Keratinocyte (primary cell): Measurements from ENCODE around the gene HKDC1. TPM values are rescaled to one million over a fixed set of nuclear protein-coding genes. Genes with fewer than 3 reads are reported as not detected.

ENCODE experiments used
- DNase-seq: peaks from one replicate; pipeline ENCODE4 v3.0.0-alpha.2; 2011; ENCODE audit warnings: low read depth, missing footprints, low spot score
- FAIRE-seq: peaks from 2 replicates; lab custom pipeline; 2011; peaks lifted over from hg19 to GRCh38; lab: Jason Lieb, UNC
- H2AFZ ChIP-seq: 2 replicates; pipeline ENCODE4 v1.6.0; 2012; ENCODE audit warnings: low read length, control low read depth, inconsistent platforms; ENCODE audit not compliant: control insufficient read depth
- H3K27ac ChIP-seq: 2 replicates; pipeline ENCODE4 v1.5.1; 2011; ENCODE audit warnings: low read length; ENCODE audit not compliant: control insufficient read depth, insufficient read depth
- H3K27me3 ChIP-seq: 3 replicates; pipeline ENCODE4 v1.6.0; 2011; ENCODE audit warnings: low read length; ENCODE audit not compliant: control insufficient read depth, insufficient read depth; ENCODE audit errors: extremely low read depth
- H3K36me3 ChIP-seq, 2 experiments: 2 replicates in 1 of 2; 3 replicates in 1 of 2; pipeline ENCODE4 v1.5.1; 2011; ENCODE audit warnings: low read length in 2 of 2, mild to moderate bottlenecking in 1 of 2; ENCODE audit not compliant: control insufficient read depth in 2 of 2, insufficient read depth in 2 of 2; ENCODE audit errors: extremely low read depth in 1 of 2
- H3K4me1 ChIP-seq: 3 replicates; pipeline ENCODE4 v1.5.1; 2011; ENCODE audit warnings: low read length; ENCODE audit not compliant: control insufficient read depth, insufficient read depth; ENCODE audit errors: extremely low read depth
- H3K4me2 ChIP-seq: 3 replicates; pipeline ENCODE4 v1.6.0; 2011; ENCODE audit warnings: low read depth, low read length; ENCODE audit not compliant: control insufficient read depth, insufficient read depth; ENCODE audit errors: extremely low read depth
- H3K4me3 ChIP-seq, 3 experiments: fragments of 200-600 bp in 1 of 3; sonication (generic) in 1 of 3; 2 replicates in 2 of 3; 3 replicates in 1 of 3; pipeline ENCODE4 v1.5.1; 2011 to 2016; ENCODE audit warnings: low read length in 3 of 3, mild to moderate bottlenecking in 3 of 3, control low read depth in 2 of 3, inconsistent platforms in 1 of 3, low read depth in 1 of 3, mixed read lengths in 1 of 3, mixed run types in 1 of 3, moderate library complexity in 1 of 3; ENCODE audit not compliant: control insufficient read depth in 2 of 3, insufficient read depth in 2 of 3; ENCODE audit errors: extremely low read depth in 1 of 3
- H3K79me2 ChIP-seq: 2 replicates; pipeline ENCODE4 v1.6.0; 2012; ENCODE audit warnings: low read length; ENCODE audit not compliant: control insufficient read depth, insufficient read depth
- H3K9ac ChIP-seq: 3 replicates; pipeline ENCODE4 v1.6.0; 2011; ENCODE audit warnings: low read length; ENCODE audit not compliant: control insufficient read depth, insufficient read depth; ENCODE audit errors: extremely low read depth
- H3K9me1 ChIP-seq: 3 replicates; pipeline ENCODE4 v1.6.0; 2011; ENCODE audit warnings: low read length; ENCODE audit not compliant: control insufficient read depth, insufficient read depth; ENCODE audit errors: extremely low read depth
- H3K9me3 ChIP-seq: 2 replicates; pipeline ENCODE4 v1.5.1; 2012; ENCODE audit warnings: low read depth, low read length; ENCODE audit not compliant: control insufficient read depth
- H4K20me1 ChIP-seq: 3 replicates; pipeline ENCODE4 v1.6.0; 2011; ENCODE audit warnings: low read length; ENCODE audit not compliant: control insufficient read depth, insufficient read depth; ENCODE audit errors: extremely low read depth
- EZH2 ChIP-seq: IDR thresholded peaks from one replicate; pipeline ENCODE4 v1.6.1; 2012; ENCODE audit warnings: inconsistent platforms, mild to moderate bottlenecking, low read length, moderate library complexity
- dilution Hi-C: fragments of 300-500 bp; cut with MboI; formaldehyde crosslinking; loops from one replicate; pipeline ENCODE4 v1.7.0; 2020; ENCODE audit warnings: low sequenced_read_pairs; ENCODE audit not compliant: extremely low pct_ligation_motif_present
- polyA plus RNA-seq, 5 experiments: library from polyadenylated mRNA; depleted of rRNA in 3 of 5; stranded (reverse) in 3 of 5; stranded (forward) in 1 of 5; unstranded in 1 of 5; fragments of >200 nt; gene quantifications; 1 replicate in 1 of 5; 2 replicates in 3 of 5; 3 replicates in 1 of 5; pipeline versions ENCODE4 v1.2.1 to v1.2.3, GENCODE V29; 2011 to 2012; ENCODE audit warnings: missing spikeins in 2 of 5, low read depth in 1 of 5, low replicate concordance in 1 of 5
- TF ChIP-seq, protein P1 (sequence below), 3 experiments: IDR thresholded peaks in 1 of 3; conservative IDR thresholded peaks in 1 of 3; optimal IDR thresholded peaks in 1 of 3; 2 replicates in 2 of 3; 3 replicates in 1 of 3; pipeline versions ENCODE3 to v1.5.1; 2011; ENCODE audit warnings: low read length in 3 of 3, mild to moderate bottlenecking in 3 of 3, moderate library complexity in 2 of 3, control low read depth in 1 of 3, inconsistent platforms in 1 of 3; ENCODE audit not compliant: insufficient read depth in 2 of 3; ENCODE audit errors: extremely low read depth in 1 of 3

The HKDC1 gene
- polyA plus RNA-seq, 1 donor (not counting 4 experiments of a cell fraction or from before 2014, with no cell fraction given): 0.33 TPM

DNA sequence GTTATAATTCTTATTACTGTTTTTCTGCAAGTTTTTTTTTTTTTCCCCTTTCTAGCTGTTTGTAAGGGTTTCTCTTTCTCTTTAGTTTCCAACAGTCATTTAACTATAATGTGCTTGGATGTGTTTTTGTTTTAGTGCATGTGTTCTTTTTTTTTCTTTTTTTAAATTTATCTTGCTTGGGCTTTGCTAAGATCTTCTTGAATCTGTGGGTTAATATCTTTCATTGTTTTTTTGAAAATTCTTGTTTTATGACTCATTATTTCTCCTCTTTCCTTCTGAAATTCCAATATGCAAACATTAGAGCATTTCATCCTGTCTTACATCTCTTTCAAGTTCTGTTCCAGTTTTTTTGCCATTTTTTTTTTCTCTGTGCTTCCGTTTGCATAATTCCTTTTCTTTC lies 52.5 kb downstream of the HKDC1 start:
- H3K9me3 ChIP-seq: no peaks in the 10 kb centered on the region
- H3K4me2 ChIP-seq: no peak overlapping the region
- no peak for FAIRE-seq
- no peaks in the 10 kb centered on the region for H3K9me1 ChIP-seq
- H3K27ac ChIP-seq: no peak overlapping the region
- no peak overlapping the region for H2AFZ ChIP-seq
- DNase-seq: no peak
- TF ChIP-seq, protein P1, sequence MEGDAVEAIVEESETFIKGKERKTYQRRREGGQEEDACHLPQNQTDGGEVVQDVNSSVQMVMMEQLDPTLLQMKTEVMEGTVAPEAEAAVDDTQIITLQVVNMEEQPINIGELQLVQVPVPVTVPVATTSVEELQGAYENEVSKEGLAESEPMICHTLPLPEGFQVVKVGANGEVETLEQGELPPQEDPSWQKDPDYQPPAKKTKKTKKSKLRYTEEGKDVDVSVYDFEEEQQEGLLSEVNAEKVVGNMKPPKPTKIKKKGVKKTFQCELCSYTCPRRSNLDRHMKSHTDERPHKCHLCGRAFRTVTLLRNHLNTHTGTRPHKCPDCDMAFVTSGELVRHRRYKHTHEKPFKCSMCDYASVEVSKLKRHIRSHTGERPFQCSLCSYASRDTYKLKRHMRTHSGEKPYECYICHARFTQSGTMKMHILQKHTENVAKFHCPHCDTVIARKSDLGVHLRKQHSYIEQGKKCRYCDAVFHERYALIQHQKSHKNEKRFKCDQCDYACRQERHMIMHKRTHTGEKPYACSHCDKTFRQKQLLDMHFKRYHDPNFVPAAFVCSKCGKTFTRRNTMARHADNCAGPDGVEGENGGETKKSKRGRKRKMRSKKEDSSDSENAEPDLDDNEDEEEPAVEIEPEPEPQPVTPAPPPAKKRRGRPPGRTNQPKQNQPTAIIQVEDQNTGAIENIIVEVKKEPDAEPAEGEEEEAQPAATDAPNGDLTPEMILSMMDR (optimal IDR thresholded peaks at IDR 0.05 in 1 of 3, IDR thresholded peaks at IDR 0.05 in 1 of 3, conservative IDR thresholded peaks at IDR 0.05 in 1 of 3; ENCODE audit: extremely low read depth in 1 of 3, insufficient read depth in 2 of 3, low read length in 3 of 3): no peak
- no peak for TF ChIP-seq EZH2
- H3K27me3 ChIP-seq: no peaks in the 10 kb centered on the region
- no peaks in the 10 kb centered on the region for H4K20me1 ChIP-seq
- dilution Hi-C loops: no loop called here
- H3K9ac ChIP-seq: no peak overlapping the region
- no peaks in the 10 kb centered on the region for H3K36me3 ChIP-seq
- no peak overlapping the region for H3K4me3 ChIP-seq
- no peaks in the 10 kb centered on the region for H3K79me2 ChIP-seq
- H3K4me1 ChIP-seq: no peaks in the 10 kb centered on the region

DNA sequence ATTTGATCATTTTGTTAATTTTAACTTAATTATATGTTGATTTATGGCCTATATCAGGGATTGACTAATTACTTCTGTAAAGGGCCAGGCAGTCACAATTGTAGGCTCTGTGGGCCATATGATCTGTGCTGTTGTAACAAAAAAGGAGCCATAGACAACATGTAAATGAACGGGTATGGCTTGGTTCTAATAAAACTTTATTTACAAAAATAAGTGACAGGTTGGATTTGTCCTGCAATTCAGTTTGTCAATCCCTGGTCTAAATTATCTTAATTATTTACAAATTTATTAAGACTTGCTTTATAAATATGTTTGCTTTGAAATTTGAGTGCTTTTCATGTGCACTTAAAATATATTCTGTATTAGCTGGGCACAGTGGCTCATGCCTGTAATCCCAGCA lies 55.3 kb downstream of the HKDC1 start:
- H3K27ac ChIP-seq: no peak overlapping the region
- no peak overlapping the region for H3K4me3 ChIP-seq

More for the DNA sequence above, 55.3 kb downstream of the HKDC1 start:
- Histone ChIP-seq H3K4me2 (no peak overlapping the region), H3K9me1 (no peaks in the 10 kb centered on the region), H3K36me3 (no peaks in the 10 kb centered on the region), H2AFZ (no peak overlapping the region), H4K20me1 (no peaks in the 10 kb centered on the region), H3K9me3 (no peaks in the 10 kb centered on the region), H3K9ac (no peak overlapping the region), H3K27me3 (no peaks in the 10 kb centered on the region), H3K79me2 (no peaks in the 10 kb centered on the region), H3K4me1 (no peaks in the 10 kb centered on the region)
- TF ChIP-seq EZH2: no peak
- TF ChIP-seq, protein P1 (optimal IDR thresholded peaks at IDR 0.05 in 1 of 3, IDR thresholded peaks at IDR 0.05 in 1 of 3, conservative IDR thresholded peaks at IDR 0.05 in 1 of 3; ENCODE audit: extremely low read depth in 1 of 3, insufficient read depth in 2 of 3, low read length in 3 of 3): no peak
- DNase-seq (no peak), FAIRE-seq (no peak)
- dilution Hi-C loops: no loop called here
